DOHH2 (cell line): ENCODE measurements around the gene CASP12.

ENCODE experiments used
- CTCF ChIP-seq: fragments of 200-600 bp; sonication (generic); IDR thresholded peaks from one replicate; pipeline ENCODE4 v1.5.1; 2014; ENCODE audit warnings: antibody characterized with exemption, mild to moderate bottlenecking, low read depth, low read length; ENCODE audit not compliant: poor library complexity, severe bottlenecking
- EZH2phosphoT487 ChIP-seq: fragments of 200-600 bp; sonication (generic); IDR thresholded peaks from 2 replicates; pipeline ENCODE4 v1.6.1; 2017; ENCODE audit warnings: borderline replicate concordance, mild to moderate bottlenecking, antibody characterized with exemption, low read length, moderate library complexity, mixed read lengths

GRCh38 chr11:104907521-104908185 lies 9.4 kb upstream of the CASP12 start:
- no peak for TF ChIP-seq CTCF
- no peak for TF ChIP-seq EZH2phosphoT487
